B cell (primary cell): ENCODE data around the gene CTSO. TPM values are rescaled to one million over a fixed set of nuclear protein-coding genes. Genes with fewer than 3 reads are reported as not detected.

ENCODE experiments used
- ATAC-seq: fragments of 200-7000 bp; cut with Tn5 transposase; one replicate; pipeline ENCODE4 v1.10.0; 2021; ENCODE audit warnings: low read depth, mild to moderate bottlenecking, moderate number of reproducible peaks, moderate library complexity
- CTCF ChIA-PET: fragments of 350-600 bp; sonication (Branson Sonifier 250); formaldehyde crosslinking; loops from one replicate; lab custom pipeline; 2021; ENCODE audit warnings: antibody characterized with exemption, inconsistent platforms; lab: Charles Lee
- POLR2A ChIA-PET: fragments of 350-600 bp; sonication (Branson Sonifier 250); formaldehyde crosslinking; loops from one replicate; lab custom pipeline; 2021; ENCODE audit warnings: antibody characterized with exemption; lab: Charles Lee
- DNase-seq: peaks from one replicate; pipeline ENCODE4 v3.0.0; 2013
- H2AFZ ChIP-seq: 2 replicates; pipeline ENCODE4 v1.6.1; 2012; ENCODE audit warnings: mild to moderate bottlenecking, low read depth, low read length; ENCODE audit not compliant: insufficient read depth, poor library complexity, severe bottlenecking
- H3K27ac ChIP-seq, 2 donors: 1 replicate in 1 of 2; 2 replicates in 1 of 2; pipeline ENCODE4 v1.5.1; 2012 to 2013; ENCODE audit warnings: low read length in 2 of 2, mild to moderate bottlenecking in 2 of 2, moderate library complexity in 1 of 2
- H3K27me3 ChIP-seq, 4 experiments: fragments of 200-600 bp in 1 of 4; sonication (generic) in 1 of 4; replicated peaks in 1 of 4; 1 replicate in 2 of 4; 2 replicates in 2 of 4; pipeline versions ENCODE4 v1.6.1 to v1.7.0; 2013 to 2016; ENCODE audit warnings: low read length in 3 of 4, mild to moderate bottlenecking in 2 of 4, mixed read lengths in 1 of 4, moderate library complexity in 1 of 4; ENCODE audit not compliant: insufficient read depth in 4 of 4, control insufficient read depth in 3 of 4; ENCODE audit errors: control extremely low read depth in 1 of 4
- H3K36me3 ChIP-seq, 2 experiments: replicated peaks in 1 of 2; 1 replicate in 1 of 2; 2 replicates in 1 of 2; pipeline versions ENCODE4 v1.6.1 to v1.7.1; 2013; ENCODE audit warnings: low read length in 1 of 2; ENCODE audit not compliant: insufficient read depth in 2 of 2, control insufficient read depth in 1 of 2; ENCODE audit errors: control extremely low read depth in 1 of 2, extremely low read depth in 1 of 2
- H3K4me1 ChIP-seq, 2 donors: fragments of 200-600 bp in 1 of 2; sonication (generic) in 1 of 2; 1 replicate in 1 of 2; 2 replicates in 1 of 2; pipeline versions ENCODE4 v1.5.1 to v1.6.1; 2013 to 2017; ENCODE audit warnings: low read length in 2 of 2; ENCODE audit not compliant: control insufficient read depth in 2 of 2, insufficient read depth in 2 of 2
- H3K4me2 ChIP-seq: replicated peaks from 2 replicates; pipeline ENCODE3; 2012; ENCODE audit warnings: mild to moderate bottlenecking, low read depth, low read length; ENCODE audit not compliant: poor library complexity, severe bottlenecking
- H3K4me3 ChIP-seq, 5 experiments: fragments of 200-600 bp in 1 of 5; sonication (generic) in 1 of 5; 1 replicate in 3 of 5; 2 replicates in 2 of 5; pipeline versions ENCODE4 v1.5.1 to v1.7.0; 2011 to 2016; ENCODE audit warnings: low read length in 4 of 5, mild to moderate bottlenecking in 4 of 5, low read depth in 2 of 5, control low read depth in 1 of 5, moderate library complexity in 1 of 5; ENCODE audit not compliant: insufficient read depth in 1 of 5; ENCODE audit errors: control extremely low read depth in 1 of 5, extremely low read depth in 1 of 5
- H3K79me2 ChIP-seq: fragments of 200-600 bp; sonication (generic); one replicate; pipeline ENCODE4 v1.6.0; 2016; ENCODE audit warnings: low read length; ENCODE audit not compliant: control insufficient read depth, insufficient read depth
- H3K9ac ChIP-seq: fragments of 200-600 bp; sonication (generic); 2 replicates; pipeline ENCODE4 v1.6.1; 2017; ENCODE audit warnings: mild to moderate bottlenecking, low read length, moderate library complexity
- H3K9me3 ChIP-seq, 3 donors: one replicate each; pipeline versions ENCODE4 v1.6.1 to v1.7.1; 2013; ENCODE audit warnings: low read length in 2 of 3; ENCODE audit not compliant: control insufficient read depth in 2 of 3, insufficient read depth in 1 of 3; ENCODE audit errors: control extremely low read depth in 1 of 3
- H4K20me1 ChIP-seq: 2 replicates; pipeline ENCODE4 v1.6.0; 2012; ENCODE audit warnings: mild to moderate bottlenecking, low read length; ENCODE audit not compliant: insufficient read depth, control insufficient read depth, poor library complexity, severe bottlenecking
- H3K27ac Mint-ChIP-seq: one replicate; pipeline ENCODE4 v1.8.0; 2021; ENCODE audit warnings: mixed read lengths
- H3K27me3 Mint-ChIP-seq: one replicate; pipeline ENCODE4 v1.8.0; 2021; ENCODE audit warnings: mixed read lengths
- H3K4me1 Mint-ChIP-seq: one replicate; pipeline ENCODE4 v1.8.0; 2021; ENCODE audit warnings: mixed read lengths
- H3K4me3 Mint-ChIP-seq: one replicate; pipeline ENCODE4 v1.8.0; 2021; ENCODE audit warnings: mixed read lengths
- H3K9me3 Mint-ChIP-seq: one replicate; pipeline ENCODE4 v1.8.0; 2022; ENCODE audit warnings: mixed read lengths; ENCODE audit not compliant: insufficient read depth
- CTCF ChIP-seq: fragments of 200-600 bp; IDR thresholded peaks from one replicate; pipeline ENCODE4 v1.8.0; 2022; ENCODE audit warnings: antibody characterized with exemption, mild to moderate bottlenecking
- EZH2 ChIP-seq: IDR thresholded peaks from 2 replicates; pipeline ENCODE4 v1.6.1; 2012; ENCODE audit warnings: borderline replicate concordance, low read depth, mild to moderate bottlenecking, moderate library complexity, low read length; ENCODE audit not compliant: insufficient read depth, poor library complexity, severe bottlenecking
- WGBS: methylation state at CpG from one replicate; pipeline ENCODE4 v1.1.5; 2013; ENCODE audit warnings: missing lambda C conversion rate; ENCODE audit not compliant: insufficient coverage; 5-methylcytosine and 5-hydroxymethylcytosine counted together
- intact Hi-C: fragments of 100-400 bp; cut with micrococcal nuclease; formaldehyde crosslinking; loops from one replicate; pipeline ENCODE4 v1.10.0; 2022
- polyA plus RNA-seq: library from polyadenylated mRNA; depleted of rRNA; stranded (reverse); fragments of >200 nt; gene quantifications from 2 replicates; pipeline ENCODE4 v1.2.3, GENCODE V29; 2012
- total RNA-seq, 2 donors: library from RNA; stranded (reverse); fragments of 120-200 nt in 1 of 2; gene quantifications; 1 replicate in 1 of 2; 2 replicates in 1 of 2; pipeline versions ENCODE4 v1.2.3 to v1.2.4, GENCODE V29; 2013 to 2022

CTSO gene
- total and polyA plus RNA-seq, 2 donors (not counting 1 experiment from before 2014, with no cell fraction given), result 8.5 to 15.5 TPM

GRCh38 chr4:155929833-155930232 is 23.8 kb downstream of the CTSO start:
- H3K4me1 ChIP-seq, result no peaks in the 10 kb centered on the region
- intact Hi-C loops, result no loop called here
- TF ChIP-seq EZH2, result no peak
- no peak for TF ChIP-seq CTCF
- peaks cover 1 to 26% of the 10 kb centered on the region in 2 experiments for H3K36me3 ChIP-seq
- H3K27me3 Mint-ChIP-seq, result no peaks in the 10 kb centered on the region
- no peak overlapping the region for H3K9ac ChIP-seq
- H3K9me3 Mint-ChIP-seq, result no peaks in the 10 kb centered on the region
- H3K4me1 Mint-ChIP-seq, result peaks cover 8% of the 10 kb centered on the region
- no peak overlapping the region for H3K4me3 Mint-ChIP-seq
- H3K27ac ChIP-seq, result no peak overlapping the region
- peaks cover 2 to 7% (median 4%) of the 10 kb centered on the region in 3 donors for H3K9me3 ChIP-seq
- POLR2A ChIA-PET, result no interaction called here
- H3K79me2 ChIP-seq, result no peaks in the 10 kb centered on the region
- no peak overlapping the region for H3K4me2 ChIP-seq
- DNase-seq (no peak), ATAC-seq (no peak)
- no peak overlapping the region for H3K27ac Mint-ChIP-seq
- H3K27me3 ChIP-seq, result no peaks in the 10 kb centered on the region
- H3K4me3 ChIP-seq, result no peak overlapping the region
- no peak overlapping the region for H2AFZ ChIP-seq
- no peaks in the 10 kb centered on the region for H4K20me1 ChIP-seq
- no CpG with 5 or more reads among the region's 3 CpGs for WGBS
- CTCF ChIA-PET, result no interaction called here

- no peaks in the 10 kb centered on the region for H3K27me3 Mint-ChIP-seq
- POLR2A ChIA-PET, result no interaction called here
- peaks cover 4% of the 10 kb centered on the region for H3K9me3 Mint-ChIP-seq
Measured at GRCh38 chr4:155924637-155925036, 29.0 kb downstream of the CTSO start.

More at GRCh38 chr4:155924637-155925036, 29.0 kb downstream of the CTSO start:
- Histone ChIP-seq H3K4me2 (no peak overlapping the region), H2AFZ (no peak overlapping the region), H3K4me3 (no peak overlapping the region), H4K20me1 (no peaks in the 10 kb centered on the region), H3K36me3 (peaks cover 0 to 23% of the 10 kb centered on the region in 2 experiments), H3K4me1 (no peaks in the 10 kb centered on the region), H3K9ac (no peak overlapping the region), H3K27ac (no peak overlapping the region), H3K27me3 (no peaks in the 10 kb centered on the region), H3K9me3 (peaks cover 0 to 4% (median 2%) of the 10 kb centered on the region in 3 donors), H3K79me2 (no peaks in the 10 kb centered on the region)
- no peaks in the 10 kb centered on the region for H3K4me1 Mint-ChIP-seq
- 77% methylated on average over 3 of the region's 3 CpGs for WGBS
- intact Hi-C loops, result no loop called here
- DNase-seq, result no peak
- TF ChIP-seq EZH2, result no peak
- no peak for TF ChIP-seq CTCF
- H3K27ac Mint-ChIP-seq, result no peak overlapping the region
- CTCF ChIA-PET, result no interaction called here
- no peak overlapping the region for H3K4me3 Mint-ChIP-seq
- no peak for ATAC-seq
